ENCODE results near the gene HRH3. TPM values are rescaled to one million over a fixed set of nuclear protein-coding genes. Genes with fewer than 3 reads are reported as not detected.

Gene HRH3
- total RNA-seq, 2 donors from 2014 or later = not detected

GRCh38 chr20:62220666-62221568 lies 839 bp upstream of the HRH3 start:
- Mint-ChIP-seq H3K4me3 (no peak overlapping the region), H3K4me1 (no peaks in the 10 kb centered on the region), H3K36me3 (ENCODE audit: low read depth) (no peaks in the 10 kb centered on the region), H3K9me3 (no peaks in the 10 kb centered on the region), H3K27me3 (peaks cover 18% of the 10 kb centered on the region), H3K27ac (no peak overlapping the region)
- no peak for ATAC-seq (replicated peaks)

GRCh38 chr20:62219101-62219991 lies 732 bp downstream of the HRH3 start:
- Mint-ChIP-seq H3K4me3 (peak overlapping the region; percentile 34), H3K9me3 (no peaks in the 10 kb centered on the region), H3K27me3 (peaks cover 12% of the 10 kb centered on the region), H3K36me3 (ENCODE audit: low read depth) (no peaks in the 10 kb centered on the region), H3K4me1 (no peaks in the 10 kb centered on the region), H3K27ac (no peak overlapping the region)
- ATAC-seq (replicated peaks) = peak; percentile 15

- no peaks in the 10 kb centered on the region for H3K9me3 Mint-ChIP-seq
- no peaks in the 10 kb centered on the region for H3K36me3 Mint-ChIP-seq (ENCODE audit: low read depth)
- H3K27me3 Mint-ChIP-seq = peaks cover 10% of the 10 kb centered on the region
- H3K4me3 Mint-ChIP-seq = no peak overlapping the region
- no peaks in the 10 kb centered on the region for H3K4me1 Mint-ChIP-seq
- ATAC-seq (replicated peaks) = no peak
- no peak overlapping the region for H3K27ac Mint-ChIP-seq
These were observed 1.9 kb downstream of the HRH3 start for GRCh38 chr20:62217913-62218773.

GRCh38 chr20:62216636-62217566 lies 3.2 kb downstream of the HRH3 start:
- Mint-ChIP-seq H3K36me3 (ENCODE audit: low read depth) (no peaks in the 10 kb centered on the region), H3K4me3 (no peak overlapping the region), H3K27ac (no peak overlapping the region), H3K4me1 (no peaks in the 10 kb centered on the region), H3K27me3 (peaks cover 7% of the 10 kb centered on the region), H3K9me3 (no peaks in the 10 kb centered on the region)
- ATAC-seq (replicated peaks) = no peak

- Mint-ChIP-seq H3K36me3 (ENCODE audit: low read depth) (no peaks in the 10 kb centered on the region), H3K4me3 (no peak overlapping the region), H3K27me3 (peaks cover 6% of the 10 kb centered on the region), H3K27ac (no peak overlapping the region), H3K9me3 (no peaks in the 10 kb centered on the region), H3K4me1 (no peaks in the 10 kb centered on the region)
- no peak for ATAC-seq (replicated peaks)
These were observed 4.0 kb downstream of the HRH3 start for GRCh38 chr20:62215991-62216635.

- no peaks in the 10 kb centered on the region for H3K4me1 Mint-ChIP-seq
- no peak overlapping the region for H3K27ac Mint-ChIP-seq
- peaks cover 3% of the 10 kb centered on the region for H3K27me3 Mint-ChIP-seq
- H3K9me3 Mint-ChIP-seq = no peaks in the 10 kb centered on the region
- ATAC-seq (replicated peaks) = no peak
- H3K4me3 Mint-ChIP-seq = no peak overlapping the region
- no peaks in the 10 kb centered on the region for H3K36me3 Mint-ChIP-seq (ENCODE audit: low read depth)
These were observed 4.8 kb downstream of the HRH3 start for GRCh38 chr20:62215020-62215990.

GRCh38 chr20:62214067-62214466 lies 6.0 kb downstream of the HRH3 start:
- no peak for ATAC-seq (replicated peaks)
- Mint-ChIP-seq H3K36me3 (ENCODE audit: low read depth) (no peaks in the 10 kb centered on the region), H3K27ac (no peak overlapping the region), H3K9me3 (no peaks in the 10 kb centered on the region), H3K27me3 (peaks cover 3% of the 10 kb centered on the region), H3K4me3 (no peak overlapping the region), H3K4me1 (no peaks in the 10 kb centered on the region)

GRCh38 chr20:62212299-62212698 lies 7.8 kb downstream of the HRH3 start:
- H3K4me1 Mint-ChIP-seq = no peaks in the 10 kb centered on the region
- no peak overlapping the region for H3K27ac Mint-ChIP-seq
- no peaks in the 10 kb centered on the region for H3K36me3 Mint-ChIP-seq (ENCODE audit: low read depth)
- H3K4me3 Mint-ChIP-seq = no peak overlapping the region
- ATAC-seq (replicated peaks) = no peak
- H3K27me3 Mint-ChIP-seq = peaks cover 3% of the 10 kb centered on the region
- no peaks in the 10 kb centered on the region for H3K9me3 Mint-ChIP-seq

GRCh38 chr20:62211769-62212288 lies 8.2 kb downstream of the HRH3 start:
- ATAC-seq (replicated peaks) = no peak
- Mint-ChIP-seq H3K27me3 (no peaks in the 10 kb centered on the region), H3K4me3 (no peak overlapping the region), H3K36me3 (ENCODE audit: low read depth) (no peaks in the 10 kb centered on the region), H3K4me1 (no peaks in the 10 kb centered on the region), H3K9me3 (no peaks in the 10 kb centered on the region), H3K27ac (no peak overlapping the region)

- Mint-ChIP-seq H3K27me3 (no peaks in the 10 kb centered on the region), H3K4me1 (no peaks in the 10 kb centered on the region), H3K27ac (no peak overlapping the region), H3K4me3 (no peak overlapping the region), H3K36me3 (ENCODE audit: low read depth) (no peaks in the 10 kb centered on the region), H3K9me3 (no peaks in the 10 kb centered on the region)
- ATAC-seq (replicated peaks) = no peak
These were observed 8.9 kb downstream of the HRH3 start for GRCh38 chr20:62211216-62211615.

GRCh38 chr20:62210496-62210855 lies 9.6 kb downstream of the HRH3 start:
- no peak for ATAC-seq (replicated peaks)
- no peaks in the 10 kb centered on the region for H3K27me3 Mint-ChIP-seq
- H3K4me1 Mint-ChIP-seq = no peaks in the 10 kb centered on the region
- no peak overlapping the region for H3K4me3 Mint-ChIP-seq
- H3K9me3 Mint-ChIP-seq = no peaks in the 10 kb centered on the region
- no peak overlapping the region for H3K27ac Mint-ChIP-seq
- H3K36me3 Mint-ChIP-seq (ENCODE audit: low read depth) = no peaks in the 10 kb centered on the region

GRCh38 chr20:62209850-62210495 lies 10.1 kb downstream of the HRH3 start:
- no peaks in the 10 kb centered on the region for H3K4me1 Mint-ChIP-seq
- H3K9me3 Mint-ChIP-seq = no peaks in the 10 kb centered on the region
- H3K27ac Mint-ChIP-seq = no peak overlapping the region
- ATAC-seq (replicated peaks) = no peak
- no peaks in the 10 kb centered on the region for H3K27me3 Mint-ChIP-seq
- no peaks in the 10 kb centered on the region for H3K36me3 Mint-ChIP-seq (ENCODE audit: low read depth)
- H3K4me3 Mint-ChIP-seq = no peak overlapping the region

Data from activated T-helper 17 cell treated with anti-CD3 and anti-CD28 coated beads, Interleukin-2, amount 50 U/mL, for 72 hours (primary cell).